Measurements from ENCODE around the gene ARID3A.
"Not testable (repeated sequence)": the region's sequence is repeated elsewhere in the genome, so short reads cannot be mapped to it uniquely, and the experiment has no call there.

The ARID3A gene

DNA sequence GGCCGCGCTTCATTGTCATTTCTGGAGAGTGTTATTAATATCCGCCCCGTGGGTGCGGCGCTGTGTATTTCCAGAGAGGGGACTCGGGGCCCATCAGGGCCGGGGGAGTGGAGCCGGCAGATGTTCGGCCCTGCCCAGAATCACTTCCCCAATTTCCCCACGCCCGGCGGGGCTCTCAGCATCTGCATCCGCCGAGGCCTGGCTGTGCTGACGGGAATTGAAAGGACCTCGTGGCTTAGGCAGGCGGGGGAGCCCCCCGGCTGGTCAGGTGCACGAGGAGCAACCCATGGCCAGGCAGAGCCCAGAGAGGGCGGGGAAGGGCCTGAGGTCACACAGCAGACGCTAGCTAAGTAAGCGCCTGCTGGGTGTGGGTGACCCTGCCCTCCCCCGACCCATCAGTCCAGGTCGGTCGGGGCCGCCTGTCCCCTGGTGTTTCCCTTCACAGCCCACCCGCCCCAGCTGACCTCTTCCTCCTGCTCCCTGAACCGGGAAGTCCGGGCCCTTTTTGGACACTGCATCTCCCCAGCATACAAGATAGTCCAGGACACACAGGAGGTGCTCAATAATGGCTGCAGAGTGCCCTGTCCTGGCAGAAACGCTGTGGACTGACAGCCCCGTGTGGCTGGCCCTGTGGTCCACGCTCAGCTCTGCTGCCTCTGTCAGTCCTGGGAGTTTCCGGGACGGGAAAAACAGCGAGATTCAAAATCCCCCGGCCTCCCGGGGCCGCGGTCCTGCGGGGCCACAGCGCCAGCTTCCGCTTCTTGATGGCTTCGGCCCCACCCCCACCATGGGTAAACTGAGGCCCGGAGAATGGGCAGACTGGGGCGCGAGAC lies 22.1 kb downstream of the ARID3A start:
- no peak for DNase-seq (ENCODE audit: low read depth)

DNA sequence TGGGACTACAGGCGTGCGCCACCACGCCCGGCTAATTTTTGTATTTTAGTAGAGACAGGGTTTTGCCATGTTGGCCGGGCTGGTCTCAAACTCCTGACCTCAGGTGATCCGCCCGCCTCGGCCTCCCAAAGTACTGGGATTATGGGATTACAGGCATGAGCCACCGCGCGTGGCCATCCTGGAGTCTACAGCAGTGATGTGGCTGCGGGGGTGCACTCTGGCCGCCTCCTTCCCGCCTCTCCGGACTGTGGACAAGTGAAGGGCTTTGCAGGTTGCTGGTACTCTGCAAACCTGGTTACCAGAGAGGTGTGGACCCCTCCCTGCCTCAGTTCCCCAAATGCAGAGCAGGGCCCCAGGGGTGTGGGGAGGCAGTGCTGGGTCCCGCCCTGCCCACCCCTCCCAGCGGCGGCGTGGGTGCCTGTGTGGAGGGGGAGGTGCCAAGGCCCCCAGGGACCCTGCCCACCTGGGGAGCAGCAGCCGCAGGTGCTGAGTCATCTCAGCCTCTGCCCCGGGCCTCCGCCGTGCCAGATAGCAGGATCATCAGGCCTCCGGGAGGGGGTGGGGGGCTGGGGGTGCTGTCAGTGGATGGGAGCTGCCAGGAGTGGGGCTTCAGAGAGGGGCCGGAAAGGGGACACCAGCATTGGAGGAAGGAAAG lies 23.1 kb downstream of the ARID3A start:
- DNase-seq (ENCODE audit: low read depth), result no peak

DNA sequence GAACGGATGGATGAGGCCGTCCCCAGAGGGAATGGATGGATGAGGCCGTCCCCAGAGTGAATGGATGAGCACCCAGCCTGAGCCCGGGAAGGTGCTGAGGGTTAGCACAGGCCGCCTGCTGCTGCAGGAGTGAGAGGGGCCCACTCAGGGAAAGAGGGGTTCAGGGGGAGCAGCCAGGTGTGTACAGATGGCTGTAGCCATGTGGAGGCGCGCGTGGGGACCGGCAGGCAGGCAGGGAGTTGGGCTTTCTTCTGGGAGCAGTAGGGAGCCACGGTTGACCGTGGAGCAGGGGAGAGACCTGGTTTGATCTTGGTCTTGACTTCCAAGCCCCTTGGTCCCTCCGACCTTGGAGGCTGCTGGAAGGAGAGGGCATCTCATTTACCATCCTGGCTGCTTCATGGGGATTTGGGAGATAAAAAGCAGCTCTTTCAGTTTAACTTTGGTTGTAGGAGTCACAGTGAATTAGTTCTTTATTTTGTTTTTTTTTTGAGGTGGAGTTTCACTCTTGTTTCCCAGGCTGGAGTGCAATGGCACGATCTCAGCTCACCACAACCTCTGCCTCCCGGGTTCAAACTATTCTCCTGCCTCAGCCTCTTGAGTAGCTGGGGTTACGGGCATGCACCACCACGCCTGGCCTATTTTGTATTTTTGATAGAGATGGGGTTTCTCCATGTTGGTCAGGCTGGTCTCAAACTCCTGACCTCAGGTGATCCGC lies 24.7 kb downstream of the ARID3A start:
- DNase-seq (ENCODE audit: low read depth), result no peak

DNA sequence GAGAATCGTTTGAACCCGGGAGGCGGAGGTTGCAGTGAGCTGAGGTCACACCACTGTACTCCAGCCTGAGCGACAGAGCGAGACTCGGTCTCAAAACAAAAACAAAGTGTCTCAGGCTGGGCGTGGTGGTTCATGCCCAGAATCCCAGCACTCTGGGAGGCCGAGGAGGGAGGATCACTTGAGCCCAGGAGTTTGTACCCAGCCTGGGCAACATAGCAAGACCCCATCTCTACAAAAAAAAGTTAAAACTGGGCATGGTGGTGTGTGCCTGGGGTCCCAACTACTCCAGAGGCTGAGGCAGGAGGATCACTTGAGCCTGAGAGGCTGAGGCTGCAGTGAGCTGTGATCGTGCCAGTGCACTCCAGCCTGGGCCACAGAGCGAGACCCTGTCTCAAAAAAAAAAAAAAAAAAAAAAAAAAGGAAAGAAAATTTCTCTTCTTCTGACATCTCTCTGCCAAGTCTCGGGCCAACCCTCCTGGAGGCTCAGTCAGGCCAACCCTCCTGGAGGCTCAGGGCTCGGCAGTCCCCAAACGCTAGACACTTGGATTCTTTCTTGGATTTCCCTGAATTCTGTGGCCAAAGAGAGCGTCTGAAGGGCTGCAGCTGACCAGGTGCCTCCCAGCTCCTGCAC lies 26.3 kb downstream of the ARID3A start:
- no peak for DNase-seq (ENCODE audit: low read depth)

DNA sequence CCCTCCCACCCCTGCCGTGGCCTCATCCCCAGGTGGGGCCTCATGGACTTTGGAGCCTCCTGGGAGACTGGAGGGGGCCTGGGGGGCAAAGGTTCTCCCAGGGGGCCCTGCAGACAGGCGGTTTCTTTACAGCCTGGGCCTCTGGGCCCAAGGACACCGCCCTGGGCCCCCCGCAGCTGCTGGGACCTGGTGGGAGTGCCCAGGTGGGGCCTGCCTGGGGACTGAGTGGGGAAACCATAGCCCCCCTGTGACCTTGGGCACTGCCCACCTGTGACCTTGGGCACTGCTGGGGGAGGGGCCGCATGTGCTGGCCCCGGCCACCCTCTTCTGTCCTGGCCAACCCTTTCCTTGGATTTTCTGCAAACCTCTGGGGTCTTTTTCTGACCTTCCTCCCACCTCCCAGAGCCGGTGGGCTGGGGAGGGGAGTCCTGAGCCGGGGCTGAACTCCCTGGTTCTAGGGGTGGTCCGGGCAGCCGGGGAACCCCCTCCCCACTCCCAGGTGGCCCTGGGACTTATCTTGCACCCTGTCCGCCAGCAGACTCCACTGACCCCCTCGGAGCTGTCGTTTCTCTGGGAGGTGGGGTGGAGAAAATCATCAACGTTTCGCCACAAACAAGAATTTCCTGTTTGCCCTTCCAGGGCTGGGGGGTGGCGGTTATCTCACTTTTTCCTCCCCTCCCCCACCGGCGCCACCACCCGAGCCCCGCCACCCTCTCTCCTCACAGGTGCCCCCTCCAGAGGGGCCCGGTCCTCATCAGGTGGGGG lies 27.0 kb downstream of the ARID3A start:
- no peak for DNase-seq (ENCODE audit: low read depth)

DNA sequence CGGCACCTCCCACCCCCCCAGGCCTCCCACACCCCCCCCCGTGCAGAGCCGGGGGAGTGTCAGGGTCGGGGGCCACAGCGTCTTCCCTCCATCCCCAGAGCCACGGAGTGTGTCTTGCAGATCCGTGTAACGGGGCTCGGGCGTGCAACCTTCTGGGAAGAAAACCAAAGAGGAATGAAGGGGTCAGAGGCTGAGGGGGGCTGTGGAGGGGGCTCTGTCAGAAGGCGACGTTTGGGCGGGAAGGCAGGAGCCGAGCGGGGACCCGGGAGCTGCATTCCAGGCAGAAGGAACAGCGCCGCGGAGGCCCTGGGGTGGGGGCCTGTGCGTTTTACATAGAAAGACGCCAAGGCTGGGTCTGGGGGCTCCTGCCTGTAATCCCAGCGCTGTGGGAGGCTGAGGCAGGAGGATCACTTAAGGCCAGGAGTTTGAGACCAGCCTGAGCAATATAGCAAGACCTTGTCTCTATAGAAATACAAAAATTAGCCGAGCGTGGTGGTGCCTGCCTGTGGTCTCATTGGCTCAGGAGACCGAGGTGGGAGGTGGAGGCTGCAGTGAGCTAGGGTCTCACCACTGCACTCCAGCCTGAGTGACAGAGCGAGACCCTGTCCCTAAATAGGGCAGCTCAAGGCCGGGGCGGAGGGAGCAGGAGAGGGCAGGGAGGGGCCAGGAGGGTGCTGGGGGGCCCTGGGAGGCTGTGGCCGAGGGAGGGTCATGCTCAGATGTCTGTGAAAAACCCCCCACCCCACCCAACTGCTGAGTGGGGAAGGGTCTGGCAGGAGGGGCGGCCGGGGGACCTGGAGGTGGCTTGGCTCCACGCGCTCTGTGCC lies 27.8 kb downstream of the ARID3A start:
- no peak for DNase-seq (ENCODE audit: low read depth)

DNA sequence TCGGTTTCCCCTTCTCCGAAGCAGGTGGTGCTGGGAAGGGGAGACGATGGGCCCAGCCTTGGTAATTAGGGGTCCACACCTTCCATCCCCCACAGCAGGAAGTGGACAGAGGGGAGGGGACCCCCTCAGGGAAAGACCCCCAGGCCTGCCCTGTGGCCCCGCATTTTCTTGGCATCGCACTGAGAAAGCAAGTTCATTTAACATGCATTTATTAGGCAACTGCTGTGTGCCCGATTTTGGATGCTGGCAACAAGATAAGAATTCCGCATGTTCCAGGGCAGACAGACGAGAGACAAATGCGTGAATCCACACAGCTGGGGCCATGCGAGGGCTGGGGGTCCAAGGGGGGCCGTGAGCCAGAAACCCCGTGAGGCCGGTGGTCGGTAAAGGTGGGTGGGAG lies 28.4 kb downstream of the ARID3A start:
- no peak for DNase-seq (ENCODE audit: low read depth)

DNA sequence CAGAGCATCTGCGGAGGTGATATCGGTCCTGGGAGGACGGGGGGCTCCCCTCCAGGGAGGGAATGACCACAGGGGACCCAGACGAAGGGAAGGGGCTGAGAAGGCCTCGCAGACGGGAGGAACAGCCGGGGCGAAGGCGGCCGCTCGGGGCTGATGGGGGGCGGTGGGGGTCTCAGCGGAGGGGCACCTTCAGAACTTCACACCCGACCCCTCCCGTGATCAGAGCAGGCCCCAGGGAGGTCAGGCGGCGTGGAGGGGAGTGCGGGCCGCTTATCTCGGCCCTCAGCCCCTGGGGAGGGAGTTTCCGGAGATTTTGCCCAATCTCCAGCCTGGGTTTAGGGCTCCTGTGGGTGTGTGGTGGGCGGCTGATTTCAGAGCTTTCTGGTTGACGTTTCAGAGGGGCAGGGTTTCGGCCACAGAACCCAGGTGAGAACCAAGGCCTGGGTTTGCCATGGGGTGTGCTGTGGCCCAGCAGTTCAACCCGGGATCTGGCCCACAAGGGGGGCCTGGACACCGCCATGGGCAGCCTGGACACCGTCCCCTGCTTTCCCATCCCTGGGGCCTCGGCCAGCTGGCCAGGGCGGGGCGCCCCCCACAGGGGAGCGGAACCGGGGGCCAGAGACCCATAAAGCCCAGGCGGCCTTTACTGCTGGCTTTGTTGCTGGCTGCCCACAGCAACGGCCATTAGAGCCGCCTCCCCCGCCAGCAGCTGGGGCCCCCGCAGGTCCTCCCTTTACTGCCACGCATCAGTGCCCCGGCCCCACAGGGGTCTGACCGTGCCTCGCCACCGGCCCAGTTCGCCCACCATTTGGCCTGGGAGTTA lies 29.0 kb downstream of the ARID3A start:
- DNase-seq (ENCODE audit: low read depth), result no peak

DNA sequence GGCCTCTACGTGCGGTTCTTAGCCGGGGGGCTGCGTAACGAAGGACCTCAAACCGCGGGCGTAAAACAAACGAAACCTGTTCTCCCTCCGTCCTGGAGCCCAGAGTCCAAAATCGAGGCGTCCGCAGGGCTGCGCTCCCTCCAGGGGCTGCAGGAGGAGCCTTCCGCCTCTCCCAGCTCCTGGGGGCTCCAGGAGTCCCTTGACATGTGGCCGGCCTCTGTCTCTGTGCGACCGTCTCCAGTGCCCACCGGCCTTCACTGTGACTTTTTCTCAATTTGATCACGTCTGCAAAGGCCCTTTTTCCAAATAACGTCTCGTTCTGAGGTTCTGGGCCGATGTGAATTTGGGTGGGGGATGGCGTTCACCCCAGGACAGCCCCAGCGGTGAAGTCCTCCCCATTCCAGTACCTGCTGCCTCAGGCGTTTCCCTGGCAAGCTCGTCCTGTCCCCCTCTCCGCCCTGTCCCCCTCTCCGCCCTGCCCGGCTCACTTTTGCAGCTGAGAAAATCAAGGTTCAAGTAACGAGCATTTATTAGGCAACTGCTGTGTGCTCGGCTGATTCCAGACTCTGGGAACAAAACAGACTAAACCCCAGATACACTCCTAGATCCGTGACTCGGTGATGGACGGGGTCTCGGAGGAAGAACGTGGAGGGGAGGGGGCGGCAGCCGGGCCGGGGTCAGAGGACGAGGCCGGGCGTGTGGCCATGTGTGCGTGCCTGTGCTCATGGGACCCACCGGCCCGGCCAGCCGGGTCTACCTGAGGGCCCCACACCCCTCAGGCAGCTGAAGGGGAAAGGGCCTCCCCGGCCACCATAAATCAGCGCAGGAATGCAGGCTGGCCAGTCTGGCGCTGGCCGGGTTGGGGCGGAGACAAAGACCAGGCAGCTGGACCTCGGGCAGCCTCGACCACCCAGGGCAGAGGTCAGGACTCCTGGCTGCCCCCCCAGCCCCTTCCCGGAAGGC lies 30.2 kb downstream of the ARID3A start:
- no peak for DNase-seq (ENCODE audit: low read depth)

DNA sequence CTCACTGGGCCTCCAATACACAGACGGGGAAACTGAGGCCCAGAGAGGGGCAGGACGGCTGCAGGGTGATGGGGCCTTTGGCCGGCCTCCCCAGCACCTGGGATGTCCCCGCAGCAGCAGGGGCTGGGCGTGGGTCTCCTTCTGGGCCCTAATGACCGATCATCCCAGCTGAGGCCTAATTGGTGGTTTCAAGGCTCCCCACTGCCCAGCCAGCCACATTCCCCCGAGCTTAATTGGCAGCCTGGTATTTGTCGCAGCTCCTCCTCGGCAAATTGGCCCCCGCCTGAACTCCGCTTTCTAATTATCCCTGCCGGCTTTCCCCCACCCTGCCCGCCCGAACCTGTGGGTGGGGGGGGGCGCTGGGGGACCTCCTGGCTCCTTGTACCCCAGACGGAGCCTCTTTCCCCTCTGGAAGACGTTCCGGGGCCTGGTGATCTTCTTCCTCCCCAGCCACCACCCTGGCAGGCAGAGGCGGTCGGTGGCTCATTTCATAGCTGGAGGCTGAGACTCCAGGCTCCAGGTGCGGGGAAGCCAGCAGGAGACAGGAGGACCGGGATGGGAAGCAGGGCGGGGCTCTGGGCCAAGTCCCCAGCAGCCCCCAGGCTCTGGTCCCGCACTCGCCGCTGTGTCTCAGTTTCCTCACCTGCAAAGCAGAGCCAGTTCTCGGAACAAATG lies 31.1 kb downstream of the ARID3A start:
- no peak for DNase-seq (ENCODE audit: low read depth)

DNA sequence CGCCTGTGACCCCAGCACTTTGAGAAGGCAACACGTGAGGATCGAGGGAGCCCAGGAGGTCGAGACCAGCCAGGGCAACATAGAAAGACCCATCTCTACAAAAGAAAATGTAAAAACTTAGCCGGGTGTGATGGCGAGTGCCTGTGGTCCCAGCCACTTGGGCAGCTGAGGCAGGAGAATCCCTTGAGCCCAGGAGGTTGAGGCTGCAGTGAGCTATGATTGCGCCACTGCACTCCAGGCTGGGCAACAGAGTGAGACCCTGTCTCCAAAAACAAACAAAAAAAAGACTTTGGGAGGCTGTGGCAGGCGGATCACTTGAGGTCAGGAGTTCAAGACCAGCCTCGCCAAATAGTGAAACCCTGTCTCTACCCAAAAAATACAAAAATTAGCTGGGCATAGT lies 31.7 kb downstream of the ARID3A start:
- not testable (repeated sequence) for DNase-seq (ENCODE audit: low read depth)

DNA sequence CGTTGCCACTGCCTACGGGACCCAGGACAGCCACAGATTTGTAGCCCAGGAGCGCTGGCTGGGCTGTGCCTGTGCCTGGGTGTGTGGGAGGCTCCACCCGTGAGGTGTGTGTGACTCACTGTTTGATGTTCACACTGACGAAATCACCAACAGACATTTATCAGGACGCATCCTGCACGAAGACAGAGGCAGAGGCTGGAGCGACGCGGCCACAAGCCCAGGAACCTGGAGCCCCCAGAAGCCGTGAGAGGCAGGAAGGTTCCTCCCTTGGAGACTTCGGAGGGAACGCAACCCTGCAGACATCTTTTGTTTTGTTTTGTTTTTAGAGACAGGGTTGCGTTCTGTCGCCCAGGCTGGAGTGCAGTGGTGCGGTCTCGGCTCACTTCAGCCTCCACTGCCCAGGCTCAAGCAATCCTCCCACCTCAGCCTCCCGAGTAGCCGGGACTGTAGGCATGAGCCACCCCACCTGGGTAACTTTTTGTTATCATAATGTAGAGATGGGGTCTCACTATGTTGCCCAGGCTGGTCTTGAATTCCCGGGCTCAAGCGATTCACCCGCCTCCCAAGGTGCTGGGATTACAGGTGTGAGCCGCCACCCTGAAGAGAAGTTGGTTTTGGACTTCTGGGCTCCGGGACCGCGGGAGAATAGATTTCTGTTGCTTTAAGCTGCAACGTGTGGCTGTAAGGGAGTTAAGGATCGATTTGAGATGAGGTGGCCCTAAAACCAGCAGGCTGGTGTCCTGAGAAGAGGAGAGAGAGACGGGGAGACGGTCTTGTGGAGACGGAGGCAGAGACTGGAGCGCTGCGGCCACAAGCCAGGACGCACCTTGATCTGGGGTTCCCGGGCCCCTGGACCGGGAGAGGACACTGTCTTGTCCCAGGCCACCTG lies 33.4 kb downstream of the ARID3A start:
- DNase-seq (ENCODE audit: low read depth), result no peak

DNA sequence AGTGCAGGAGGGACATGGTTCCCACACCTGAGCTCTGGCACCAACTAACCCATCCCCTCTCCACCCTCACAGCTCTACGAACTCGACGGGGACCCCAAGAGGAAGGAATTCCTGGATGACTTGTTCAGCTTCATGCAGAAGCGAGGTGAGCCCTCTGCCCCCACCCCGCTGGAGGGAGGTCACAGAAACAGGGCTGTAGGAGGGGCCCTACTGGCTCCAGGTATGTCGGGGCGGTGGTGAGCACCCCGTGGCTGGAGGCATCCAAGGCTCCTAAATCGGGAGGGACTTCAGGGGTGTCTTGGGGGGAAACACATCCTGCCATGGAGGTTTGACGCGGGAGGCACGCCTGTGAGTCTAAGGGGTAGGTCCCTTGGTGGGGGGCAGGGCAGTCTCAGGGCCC lies 34.2 kb downstream of the ARID3A start:
- no peak for DNase-seq (ENCODE audit: low read depth)

DNA sequence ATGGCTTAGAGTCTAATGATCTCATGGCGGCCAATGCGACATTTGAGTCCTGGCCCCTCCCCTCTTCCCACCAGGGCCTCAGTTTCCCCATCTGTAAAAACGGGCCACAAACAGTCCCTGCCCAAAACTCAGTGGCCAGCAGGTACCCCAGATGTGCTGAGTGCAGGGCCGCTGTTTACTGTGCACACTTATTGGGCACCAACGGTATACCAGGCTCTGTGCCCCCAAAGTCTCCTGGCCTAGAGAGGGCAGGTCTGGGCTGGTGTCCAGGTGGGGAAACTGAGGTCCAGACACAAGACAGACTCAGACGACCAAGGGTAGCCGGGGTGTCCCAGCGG lies 34.7 kb downstream of the ARID3A start:
- no peak for DNase-seq (ENCODE audit: low read depth)

DNA sequence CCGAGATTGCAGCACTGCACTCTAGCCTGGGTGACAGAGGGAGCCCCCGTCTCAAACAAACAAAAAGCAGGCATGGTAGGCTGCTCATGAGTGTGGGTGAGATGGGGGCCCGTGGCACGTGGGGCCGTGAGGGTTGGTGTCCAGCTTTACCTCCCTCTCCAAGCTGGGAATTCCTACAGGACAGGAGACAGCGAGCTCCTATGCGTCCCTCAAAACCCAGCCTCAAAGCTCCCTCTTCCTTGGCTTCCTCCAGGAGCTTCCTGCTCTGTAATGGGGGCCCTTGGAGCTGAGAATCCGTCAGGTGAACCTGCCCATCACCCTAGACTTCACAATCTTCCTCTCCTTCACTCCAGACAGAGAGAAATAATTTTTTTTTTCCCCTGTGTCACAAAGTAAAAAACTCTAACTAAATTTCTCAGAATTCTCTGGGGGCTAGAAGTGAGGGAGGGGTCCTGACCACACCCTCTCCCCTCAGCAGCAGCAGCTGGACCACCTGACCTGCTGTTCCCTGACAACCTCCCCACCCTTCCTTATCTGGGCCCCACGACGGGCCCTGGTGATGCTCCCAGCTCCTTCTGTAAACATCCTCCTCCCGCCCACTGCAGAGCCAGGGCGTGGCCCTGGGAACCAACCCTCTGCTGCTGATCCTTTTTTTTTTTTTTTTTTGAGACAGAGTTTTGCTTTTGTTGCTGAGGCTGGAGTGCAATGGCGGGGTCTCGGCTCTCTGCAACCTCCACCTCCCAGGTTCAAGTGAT lies 36.2 kb downstream of the ARID3A start:
- DNase-seq (ENCODE audit: low read depth), result no peak

DNA sequence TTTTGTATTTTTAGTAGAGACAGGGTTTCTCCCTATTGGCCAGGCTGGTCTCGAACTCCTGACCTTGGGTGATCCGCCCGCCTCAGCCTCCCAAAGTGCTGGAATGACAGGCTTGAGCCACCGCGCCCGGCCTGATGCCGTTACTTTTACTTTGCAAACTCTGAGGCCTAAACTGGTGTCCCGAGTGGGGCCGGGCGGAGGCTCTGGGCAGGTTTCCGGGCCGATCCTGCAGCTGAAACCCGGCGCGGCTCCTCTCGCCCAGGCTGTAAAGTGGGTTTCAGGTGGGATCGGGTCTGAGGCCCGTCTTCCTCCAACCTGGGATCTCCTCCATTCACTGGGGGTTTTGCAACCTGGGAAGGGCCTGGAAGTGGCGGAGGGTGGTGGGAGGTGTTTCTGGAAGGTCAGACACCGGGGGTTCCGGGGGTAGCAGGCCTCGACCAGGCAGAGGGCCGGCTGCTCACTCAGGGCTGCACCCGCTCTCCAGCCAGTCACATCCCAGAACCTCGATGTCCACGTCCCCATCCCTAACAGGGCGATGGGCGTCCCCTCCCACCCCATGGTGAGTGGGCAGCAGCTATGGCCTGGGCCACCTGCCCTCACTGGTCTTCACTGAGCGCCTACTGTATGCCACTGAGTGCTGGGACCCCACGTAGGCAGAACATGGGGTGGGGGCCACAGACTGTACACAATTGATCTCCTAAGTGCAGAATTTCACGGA lies 37.0 kb downstream of the ARID3A start:
- no peak for DNase-seq (ENCODE audit: low read depth)
